Spleen (tissue), 7 donors: ENCODE measurements around the gene CSTB.

ENCODE experiments used
- POLR2A ChIP-seq, 3 donors: fragments of 450-650 bp; IDR thresholded peaks; one replicate each; pipeline ENCODE4 v1.5.1; 2017; ENCODE audit warnings: antibody characterized with exemption in 3 of 3, mild to moderate bottlenecking in 1 of 3
- TF ChIP-seq, protein P1 (sequence below), 11 experiments: fragments of 200-600 bp in 7 of 11; fragments of 450-650 bp in 4 of 11; sonication (generic) in 4 of 11; IDR thresholded peaks in 8 of 11; conservative IDR thresholded peaks in 3 of 11; 1 replicate in 7 of 11; 2 replicates in 4 of 11; pipeline versions ENCODE4 v1.4.0 to v1.8.0; 2016 to 2021; ENCODE audit warnings: antibody characterized with exemption in 11 of 11, inconsistent platforms in 4 of 11, mild to moderate bottlenecking in 1 of 11
- donor health status: DM: no; HTN: no; CAD: no; lungs with moderate emphysema.
- donor health status: DM: no; HTN: no; CAD: no.
- donor health status: DM: no; HTN: no; CAD: no.

- TF ChIP-seq, protein P1, sequence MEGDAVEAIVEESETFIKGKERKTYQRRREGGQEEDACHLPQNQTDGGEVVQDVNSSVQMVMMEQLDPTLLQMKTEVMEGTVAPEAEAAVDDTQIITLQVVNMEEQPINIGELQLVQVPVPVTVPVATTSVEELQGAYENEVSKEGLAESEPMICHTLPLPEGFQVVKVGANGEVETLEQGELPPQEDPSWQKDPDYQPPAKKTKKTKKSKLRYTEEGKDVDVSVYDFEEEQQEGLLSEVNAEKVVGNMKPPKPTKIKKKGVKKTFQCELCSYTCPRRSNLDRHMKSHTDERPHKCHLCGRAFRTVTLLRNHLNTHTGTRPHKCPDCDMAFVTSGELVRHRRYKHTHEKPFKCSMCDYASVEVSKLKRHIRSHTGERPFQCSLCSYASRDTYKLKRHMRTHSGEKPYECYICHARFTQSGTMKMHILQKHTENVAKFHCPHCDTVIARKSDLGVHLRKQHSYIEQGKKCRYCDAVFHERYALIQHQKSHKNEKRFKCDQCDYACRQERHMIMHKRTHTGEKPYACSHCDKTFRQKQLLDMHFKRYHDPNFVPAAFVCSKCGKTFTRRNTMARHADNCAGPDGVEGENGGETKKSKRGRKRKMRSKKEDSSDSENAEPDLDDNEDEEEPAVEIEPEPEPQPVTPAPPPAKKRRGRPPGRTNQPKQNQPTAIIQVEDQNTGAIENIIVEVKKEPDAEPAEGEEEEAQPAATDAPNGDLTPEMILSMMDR (IDR thresholded peaks at IDR 0.05 in 8 of 11, conservative IDR thresholded peaks at IDR 0.05 in 3 of 11) = no peak
- no peak for TF ChIP-seq POLR2A (IDR thresholded peaks at IDR 0.05)
Measured at GRCh38 chr21:43803558-43804300, 27.6 kb upstream of the CSTB start.
